GM13977 (cell line): ENCODE measurements around the gene PXYLP1.
"Not testable (repeated sequence)": the region's sequence is repeated elsewhere in the genome, so short reads cannot be mapped to it uniquely, and the experiment has no call there.

Experiments used
- DNase-seq: peaks from one replicate; pipeline ENCODE4 v3.0.0; 2012; ENCODE audit warnings: low spot score
- in situ Hi-C: fragments of 300-500 bp; cut with MboI; formaldehyde crosslinking; loops from one replicate; pipeline ENCODE4 v1.12.0; 2022; ENCODE audit warnings: low sequenced_read_pairs, low pct_unique_long_range_greater_than_20kb, mixed read lengths, inconsistent platforms; ENCODE audit not compliant: unreplicated experiment
- TF ChIP-seq, protein P1 (sequence below): IDR thresholded peaks from 2 replicates; pipeline ENCODE4 v1.5.1; 2012; ENCODE audit warnings: mild to moderate bottlenecking, control low read depth; ENCODE audit not compliant: insufficient read depth; ENCODE audit errors: extremely low read depth, missing control alignments

Gene PXYLP1

DNA sequence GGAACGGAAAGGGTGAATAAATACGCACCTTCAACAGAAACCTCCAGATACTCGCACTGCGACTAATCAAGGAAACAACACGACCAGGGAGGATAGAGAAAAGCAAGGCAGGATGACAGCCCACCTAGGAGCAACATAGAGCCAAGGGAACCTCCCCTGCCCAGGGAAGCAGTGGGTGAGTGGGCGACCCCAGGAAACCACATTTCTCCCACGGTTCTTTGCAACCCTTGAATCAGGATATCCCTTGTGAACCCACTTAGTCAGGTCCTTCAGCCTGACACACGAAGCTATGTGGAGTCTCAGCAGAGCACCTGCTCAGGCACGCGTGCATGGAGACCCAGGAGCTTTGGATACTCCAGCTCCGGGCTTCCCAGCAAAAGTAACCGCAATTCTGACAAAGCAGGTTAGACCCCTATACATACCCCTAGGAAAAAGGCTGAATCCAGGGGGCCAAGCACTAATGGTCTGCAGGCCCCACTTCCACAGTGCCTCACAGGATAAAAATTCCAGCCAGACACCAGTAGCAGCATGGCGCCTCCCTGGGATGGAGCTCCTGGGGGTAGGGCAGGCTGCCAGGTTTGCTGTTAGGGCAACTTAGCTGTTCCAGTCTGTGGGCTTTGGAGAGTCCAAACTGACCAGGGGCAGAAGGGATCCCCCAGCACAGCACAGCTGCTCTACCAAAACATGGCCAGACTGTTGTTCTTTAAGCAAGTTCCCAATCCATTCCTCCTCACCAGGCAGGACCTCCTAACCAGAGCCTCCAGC lies 38.4 kb upstream of the PXYLP1 start:
- TF ChIP-seq, protein P1, sequence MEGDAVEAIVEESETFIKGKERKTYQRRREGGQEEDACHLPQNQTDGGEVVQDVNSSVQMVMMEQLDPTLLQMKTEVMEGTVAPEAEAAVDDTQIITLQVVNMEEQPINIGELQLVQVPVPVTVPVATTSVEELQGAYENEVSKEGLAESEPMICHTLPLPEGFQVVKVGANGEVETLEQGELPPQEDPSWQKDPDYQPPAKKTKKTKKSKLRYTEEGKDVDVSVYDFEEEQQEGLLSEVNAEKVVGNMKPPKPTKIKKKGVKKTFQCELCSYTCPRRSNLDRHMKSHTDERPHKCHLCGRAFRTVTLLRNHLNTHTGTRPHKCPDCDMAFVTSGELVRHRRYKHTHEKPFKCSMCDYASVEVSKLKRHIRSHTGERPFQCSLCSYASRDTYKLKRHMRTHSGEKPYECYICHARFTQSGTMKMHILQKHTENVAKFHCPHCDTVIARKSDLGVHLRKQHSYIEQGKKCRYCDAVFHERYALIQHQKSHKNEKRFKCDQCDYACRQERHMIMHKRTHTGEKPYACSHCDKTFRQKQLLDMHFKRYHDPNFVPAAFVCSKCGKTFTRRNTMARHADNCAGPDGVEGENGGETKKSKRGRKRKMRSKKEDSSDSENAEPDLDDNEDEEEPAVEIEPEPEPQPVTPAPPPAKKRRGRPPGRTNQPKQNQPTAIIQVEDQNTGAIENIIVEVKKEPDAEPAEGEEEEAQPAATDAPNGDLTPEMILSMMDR = no peak
- in situ Hi-C loops = loop anchor here (25.0 kb wide), 1 partner anchor 181 kb away; no protein-coding TSS in a partner anchor
- DNase-seq = no peak

DNA sequence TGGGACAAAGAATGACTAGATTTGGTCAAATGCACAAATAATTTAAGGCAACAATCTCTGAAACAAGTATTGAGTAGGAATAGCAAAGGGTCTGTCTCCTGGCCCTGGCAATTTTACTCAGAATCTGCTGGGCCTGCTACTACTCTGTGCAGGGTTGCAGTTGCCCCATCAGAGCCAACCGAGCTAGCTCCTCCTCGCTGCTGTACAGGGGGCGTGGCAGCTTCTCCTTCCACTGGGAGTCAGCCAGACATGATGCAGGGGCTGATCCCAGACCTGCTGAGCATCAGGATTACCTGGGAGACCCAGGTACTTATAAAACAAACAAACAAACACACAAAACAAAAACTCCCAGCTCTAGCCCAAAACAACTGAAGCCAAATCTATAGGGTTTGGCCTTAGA lies 30.5 kb upstream of the PXYLP1 start:
- no peak for DNase-seq
- in situ Hi-C loops = no loop called here
- TF ChIP-seq, protein P1 = no peak

DNA sequence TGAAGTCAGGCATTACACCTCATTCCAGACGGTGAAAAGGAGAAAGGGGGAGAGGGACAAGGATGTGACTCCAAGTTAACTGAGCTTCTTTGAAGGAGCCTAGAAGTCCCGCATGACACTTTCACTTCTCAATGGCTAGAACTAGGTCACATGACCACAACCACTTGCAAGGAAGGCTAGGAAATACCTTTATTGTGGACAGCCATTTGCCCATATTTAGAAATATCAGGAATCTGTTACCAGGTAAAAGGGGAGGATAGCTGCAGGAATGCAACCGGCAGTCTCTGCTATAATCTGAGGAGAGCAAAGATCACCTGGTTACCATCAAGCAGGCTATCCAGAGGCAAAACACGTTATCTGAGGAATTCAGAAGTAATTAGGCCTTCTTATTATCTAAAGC lies 28.9 kb upstream of the PXYLP1 start:
- TF ChIP-seq, protein P1 = no peak
- DNase-seq = no peak
- in situ Hi-C loops = no loop called here

DNA sequence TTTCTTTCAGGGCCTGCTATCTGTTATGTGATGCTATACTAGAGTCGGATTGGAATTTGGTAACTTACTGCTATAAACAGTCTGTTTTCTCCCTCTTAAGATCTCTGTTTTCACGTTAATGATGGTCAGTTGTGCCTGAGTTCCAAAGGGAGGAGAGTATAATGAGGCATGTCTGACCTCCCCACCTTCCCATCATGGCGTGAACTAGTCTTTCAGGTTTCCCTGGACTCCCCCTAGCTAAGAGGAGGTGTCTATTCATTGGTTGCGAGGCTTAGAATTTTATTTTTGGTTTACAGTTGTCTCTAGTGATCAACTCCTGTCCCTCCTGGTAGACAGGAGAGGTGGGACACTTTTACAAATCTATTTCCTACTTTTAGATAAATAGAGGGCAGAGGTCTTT lies 27.8 kb upstream of the PXYLP1 start:
- TF ChIP-seq, protein P1 = no peak
- no peak for DNase-seq
- in situ Hi-C loops = no loop called here

DNA sequence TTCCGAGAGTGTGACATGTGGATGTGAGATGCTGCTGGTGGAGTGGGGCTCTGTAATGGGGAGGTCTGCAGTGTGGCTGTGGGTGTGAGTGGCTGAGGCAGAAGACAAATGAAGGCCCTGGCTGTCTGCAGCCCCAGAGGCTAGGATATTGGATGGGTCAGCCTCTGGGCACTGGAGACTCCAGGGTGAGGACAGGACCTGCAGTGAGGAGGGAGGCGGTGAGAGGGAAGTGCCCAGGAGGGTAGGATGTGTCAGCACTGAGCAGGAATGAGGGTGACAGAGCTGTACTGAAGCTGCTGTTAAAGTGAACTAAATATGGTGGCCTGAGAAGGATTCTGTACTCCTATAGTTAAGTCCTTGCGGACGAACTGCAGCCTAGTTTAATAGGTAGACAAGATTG lies 27.3 kb upstream of the PXYLP1 start:
- in situ Hi-C loops = no loop called here
- no peak for DNase-seq
- TF ChIP-seq, protein P1 = no peak

DNA sequence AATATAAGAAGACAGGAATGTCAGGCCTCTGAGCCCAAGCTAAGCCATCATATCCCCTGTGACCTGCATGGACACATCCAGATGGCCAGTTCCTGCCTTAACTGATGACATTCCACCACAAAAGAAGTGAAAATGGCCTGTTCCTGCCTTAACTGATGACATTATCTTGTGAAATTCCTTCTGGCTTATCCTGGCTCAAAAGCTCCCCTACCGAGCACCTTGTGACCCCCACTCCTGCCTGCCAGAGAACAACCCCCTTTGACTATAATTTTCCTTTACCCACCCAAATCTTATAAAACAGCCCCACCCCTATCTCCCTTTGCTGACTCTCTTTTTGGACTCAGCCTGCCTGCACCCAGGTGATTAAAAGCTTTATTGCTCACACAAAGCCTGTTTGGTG lies 20.3 kb upstream of the PXYLP1 start:
- in situ Hi-C loops, DNase-seq: not testable (repeated sequence)

DNA sequence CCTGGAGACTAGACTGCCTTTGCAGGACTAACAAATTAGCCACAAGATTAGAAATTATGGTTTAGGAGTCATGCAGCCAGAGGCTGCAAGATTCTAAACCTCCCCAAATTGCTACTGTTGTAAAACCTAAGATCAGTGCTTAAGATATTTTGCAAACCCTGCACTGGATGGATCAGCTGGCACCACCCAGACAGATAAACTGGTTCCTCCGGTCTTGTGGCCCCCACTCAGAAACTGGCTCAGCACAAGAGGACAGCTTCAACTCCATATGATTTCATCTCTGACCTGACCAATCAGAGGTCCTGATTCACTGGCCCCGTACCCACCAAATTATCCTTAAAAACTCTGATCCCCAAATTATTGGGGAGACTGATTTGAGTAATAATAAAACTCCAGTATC lies 19.5 kb upstream of the PXYLP1 start:
- TF ChIP-seq, protein P1 = no peak
- in situ Hi-C loops = no loop called here
- no peak for DNase-seq
